Measurements from ENCODE around the gene HNRNPA3.
"Not testable (repeated sequence)": the region's sequence is repeated elsewhere in the genome, so short reads cannot be mapped to it uniquely, and the experiment has no call there.

HNRNPA3 gene

GRCh38 chr2:177256695-177257094, 44.1 kb downstream of the HNRNPA3 start:
- no peak for DNase-seq

GRCh38 chr2:177257471-177257870, 44.9 kb downstream of the HNRNPA3 start:
- DNase-seq: no peak

- no peak for DNase-seq
Observed at GRCh38 chr2:177258059-177258458, 45.5 kb downstream of the HNRNPA3 start.

GRCh38 chr2:177260379-177260778, 47.8 kb downstream of the HNRNPA3 start:
- DNase-seq: no peak

- DNase-seq: no peak
Observed at GRCh38 chr2:177261116-177262060, 48.8 kb downstream of the HNRNPA3 start.

GRCh38 chr2:177262092-177262491, 49.5 kb downstream of the HNRNPA3 start:
- DNase-seq: no peak

- DNase-seq: no peak
Observed at GRCh38 chr2:177262958-177263450, 50.4 kb downstream of the HNRNPA3 start.

- peak; percentile 95 to 98 for DNase-seq
Observed at GRCh38 chr2:177263451-177264208, 51.0 kb downstream of the HNRNPA3 start.

- peak in 1 of 2 experiments; percentile 67 for DNase-seq
Observed at GRCh38 chr2:177264209-177264692, 51.7 kb downstream of the HNRNPA3 start.

- peak; percentile 90 to 93 for DNase-seq
Observed at GRCh38 chr2:177264693-177265587, 52.3 kb downstream of the HNRNPA3 start, which contains the start of gene NFE2L2. Gene NFE2L2 (minus strand): TSS chr2:177264727. CDS start chr2:177264576, 151 bp downstream.

GRCh38 chr2:177265824-177266817, 53.5 kb downstream of the HNRNPA3 start:
- no peak for DNase-seq

GRCh38 chr2:177266955-177267354, 54.4 kb downstream of the HNRNPA3 start:
- not testable (repeated sequence) for DNase-seq

GRCh38 chr2:177268187-177268871, 55.7 kb downstream of the HNRNPA3 start:
- no peak for DNase-seq

GRCh38 chr2:177268901-177269300, 56.3 kb downstream of the HNRNPA3 start:
- DNase-seq: no peak

GRCh38 chr2:177270531-177270930, 57.9 kb downstream of the HNRNPA3 start:
- DNase-seq: no peak

- no peak for DNase-seq
Observed at GRCh38 chr2:177271981-177272666, 59.5 kb downstream of the HNRNPA3 start.

- no peak for DNase-seq
Observed at GRCh38 chr2:177272765-177273164, 60.2 kb downstream of the HNRNPA3 start.

GRCh38 chr2:177273408-177273807, 60.8 kb downstream of the HNRNPA3 start:
- no peak for DNase-seq

Data from NCI-H2081 (cell line).